ENCODE results near the gene NDUFS8.

Gene NDUFS8

GRCh38 chr11:68010090-68011041 lies 20.1 kb upstream of the NDUFS8 start, which contains the start of gene ALDH3B1:
Gene ALDH3B1 (plus strand): TSS chr11:68010327. CDS start chr11:68015298, 4,971 bp downstream.
- Histone ChIP-seq H3K4me1 (ENCODE audit: control insufficient read depth in 2 of 2, insufficient read depth in 2 of 2, low read length in 2 of 2) (peaks cover 45 to 53% of the 10 kb centered on the region in 2 donors), H3K9ac (ENCODE audit: low read depth in 1 of 2, low read length in 2 of 2) (peak within 1 kb of the TSS; percentile 76 to 80), H3K36me3 (ENCODE audit: control insufficient read depth in 2 of 2, insufficient read depth in 2 of 2, low read length in 2 of 2) (no peaks in the 10 kb centered on the region), H3K27me3 (ENCODE audit: control insufficient read depth in 2 of 2, insufficient read depth in 2 of 2, low read length in 2 of 2) (no peaks in the 10 kb centered on the region), H3K4me3 (ENCODE audit: low read length in 2 of 2) (peak within 1 kb of the TSS; percentile 51 to 66), H3K9me3 (ENCODE audit: control insufficient read depth in 2 of 2, low read length in 2 of 2) (no peaks in the 10 kb centered on the region), H3K27ac (ENCODE audit: low read depth in 2 of 2, low read length in 2 of 2) (peak within 1 kb of the TSS; percentile 94 to 97)

GRCh38 chr11:68011051-68011943 lies 19.2 kb upstream of the NDUFS8 start:
- Histone ChIP-seq H3K27ac (ENCODE audit: low read depth in 2 of 2, low read length in 2 of 2) (peak overlapping the region; percentile 94 to 97), H3K4me3 (ENCODE audit: low read length in 2 of 2) (peak overlapping the region; percentile 51 to 66), H3K36me3 (ENCODE audit: control insufficient read depth in 2 of 2, insufficient read depth in 2 of 2, low read length in 2 of 2) (no peaks in the 10 kb centered on the region), H3K4me1 (ENCODE audit: control insufficient read depth in 2 of 2, insufficient read depth in 2 of 2, low read length in 2 of 2) (peaks cover 45 to 53% of the 10 kb centered on the region in 2 donors), H3K9ac (ENCODE audit: low read depth in 1 of 2, low read length in 2 of 2) (peak overlapping the region; percentile 32 to 44), H3K9me3 (ENCODE audit: control insufficient read depth in 2 of 2, low read length in 2 of 2) (no peaks in the 10 kb centered on the region), H3K27me3 (ENCODE audit: control insufficient read depth in 2 of 2, insufficient read depth in 2 of 2, low read length in 2 of 2) (no peaks in the 10 kb centered on the region)

GRCh38 chr11:68012044-68012842 lies 18.2 kb upstream of the NDUFS8 start:
- H3K27me3 ChIP-seq (ENCODE audit: control insufficient read depth in 2 of 2, insufficient read depth in 2 of 2, low read length in 2 of 2): no peaks in the 10 kb centered on the region
- H3K4me3 ChIP-seq (ENCODE audit: low read length in 2 of 2): no peak overlapping the region
- H3K36me3 ChIP-seq (ENCODE audit: control insufficient read depth in 2 of 2, insufficient read depth in 2 of 2, low read length in 2 of 2): no peaks in the 10 kb centered on the region
- peaks cover 45 to 60% of the 10 kb centered on the region in 2 donors for H3K4me1 ChIP-seq (ENCODE audit: control insufficient read depth in 2 of 2, insufficient read depth in 2 of 2, low read length in 2 of 2)
- peak overlapping the region in 1 of 2 donors; percentile 50 for H3K27ac ChIP-seq (ENCODE audit: low read depth in 2 of 2, low read length in 2 of 2)
- no peak overlapping the region for H3K9ac ChIP-seq (ENCODE audit: low read depth in 1 of 2, low read length in 2 of 2)
- H3K9me3 ChIP-seq (ENCODE audit: control insufficient read depth in 2 of 2, low read length in 2 of 2): no peaks in the 10 kb centered on the region

- H3K4me1 ChIP-seq (ENCODE audit: control insufficient read depth in 2 of 2, insufficient read depth in 2 of 2, low read length in 2 of 2): peaks cover 43 to 59% of the 10 kb centered on the region in 2 donors
- H3K36me3 ChIP-seq (ENCODE audit: control insufficient read depth in 2 of 2, insufficient read depth in 2 of 2, low read length in 2 of 2): no peaks in the 10 kb centered on the region
- H3K9me3 ChIP-seq (ENCODE audit: control insufficient read depth in 2 of 2, low read length in 2 of 2): no peaks in the 10 kb centered on the region
- H3K27ac ChIP-seq (ENCODE audit: low read depth in 2 of 2, low read length in 2 of 2): peak overlapping the region in 1 of 2 donors; percentile 50
- H3K27me3 ChIP-seq (ENCODE audit: control insufficient read depth in 2 of 2, insufficient read depth in 2 of 2, low read length in 2 of 2): no peaks in the 10 kb centered on the region
- H3K9ac ChIP-seq (ENCODE audit: low read depth in 1 of 2, low read length in 2 of 2): no peak overlapping the region
- H3K4me3 ChIP-seq (ENCODE audit: low read length in 2 of 2): no peak overlapping the region
Observed at GRCh38 chr11:68012843-68013610, 17.5 kb upstream of the NDUFS8 start.

- peaks cover 37 to 52% of the 10 kb centered on the region in 2 donors for H3K4me1 ChIP-seq (ENCODE audit: control insufficient read depth in 2 of 2, insufficient read depth in 2 of 2, low read length in 2 of 2)
- H3K27me3 ChIP-seq (ENCODE audit: control insufficient read depth in 2 of 2, insufficient read depth in 2 of 2, low read length in 2 of 2): no peaks in the 10 kb centered on the region
- no peaks in the 10 kb centered on the region for H3K9me3 ChIP-seq (ENCODE audit: control insufficient read depth in 2 of 2, low read length in 2 of 2)
- H3K9ac ChIP-seq (ENCODE audit: low read depth in 1 of 2, low read length in 2 of 2): peak overlapping the region in 1 of 2 donors; percentile 51
- peak overlapping the region; percentile 61 to 69 for H3K27ac ChIP-seq (ENCODE audit: low read depth in 2 of 2, low read length in 2 of 2)
- H3K36me3 ChIP-seq (ENCODE audit: control insufficient read depth in 2 of 2, insufficient read depth in 2 of 2, low read length in 2 of 2): no peaks in the 10 kb centered on the region
- no peak overlapping the region for H3K4me3 ChIP-seq (ENCODE audit: low read length in 2 of 2)
Observed at GRCh38 chr11:68013611-68014156, 16.8 kb upstream of the NDUFS8 start.

- Histone ChIP-seq H3K27ac (ENCODE audit: low read depth in 2 of 2, low read length in 2 of 2) (peak overlapping the region; percentile 61 to 69), H3K27me3 (ENCODE audit: control insufficient read depth in 2 of 2, insufficient read depth in 2 of 2, low read length in 2 of 2) (no peaks in the 10 kb centered on the region), H3K9me3 (ENCODE audit: control insufficient read depth in 2 of 2, low read length in 2 of 2) (no peaks in the 10 kb centered on the region), H3K4me1 (ENCODE audit: control insufficient read depth in 2 of 2, insufficient read depth in 2 of 2, low read length in 2 of 2) (peaks cover 30 to 46% of the 10 kb centered on the region in 2 donors), H3K4me3 (ENCODE audit: low read length in 2 of 2) (peak overlapping the region in 1 of 2 donors; percentile 12), H3K9ac (ENCODE audit: low read depth in 1 of 2, low read length in 2 of 2) (peak overlapping the region; percentile 17 to 51), H3K36me3 (ENCODE audit: control insufficient read depth in 2 of 2, insufficient read depth in 2 of 2, low read length in 2 of 2) (no peaks in the 10 kb centered on the region)
Observed at GRCh38 chr11:68014157-68014946, 16.1 kb upstream of the NDUFS8 start.

GRCh38 chr11:68014947-68015447 lies 15.5 kb upstream of the NDUFS8 start:
- H3K9me3 ChIP-seq (ENCODE audit: control insufficient read depth in 2 of 2, low read length in 2 of 2): no peaks in the 10 kb centered on the region
- H3K4me3 ChIP-seq (ENCODE audit: low read length in 2 of 2): peak overlapping the region in 1 of 2 donors; percentile 12
- no peak overlapping the region for H3K9ac ChIP-seq (ENCODE audit: low read depth in 1 of 2, low read length in 2 of 2)
- no peaks in the 10 kb centered on the region for H3K36me3 ChIP-seq (ENCODE audit: control insufficient read depth in 2 of 2, insufficient read depth in 2 of 2, low read length in 2 of 2)
- no peaks in the 10 kb centered on the region for H3K27me3 ChIP-seq (ENCODE audit: control insufficient read depth in 2 of 2, insufficient read depth in 2 of 2, low read length in 2 of 2)
- peak overlapping the region; percentile 61 to 69 for H3K27ac ChIP-seq (ENCODE audit: low read depth in 2 of 2, low read length in 2 of 2)
- peaks cover 24 to 39% of the 10 kb centered on the region in 2 donors for H3K4me1 ChIP-seq (ENCODE audit: control insufficient read depth in 2 of 2, insufficient read depth in 2 of 2, low read length in 2 of 2)

GRCh38 chr11:68015467-68015866 lies 15.0 kb upstream of the NDUFS8 start:
- H3K9ac ChIP-seq (ENCODE audit: low read depth in 1 of 2, low read length in 2 of 2): no peak overlapping the region
- peaks cover 19 to 34% of the 10 kb centered on the region in 2 donors for H3K4me1 ChIP-seq (ENCODE audit: control insufficient read depth in 2 of 2, insufficient read depth in 2 of 2, low read length in 2 of 2)
- no peaks in the 10 kb centered on the region for H3K27me3 ChIP-seq (ENCODE audit: control insufficient read depth in 2 of 2, insufficient read depth in 2 of 2, low read length in 2 of 2)
- H3K4me3 ChIP-seq (ENCODE audit: low read length in 2 of 2): no peak overlapping the region
- H3K36me3 ChIP-seq (ENCODE audit: control insufficient read depth in 2 of 2, insufficient read depth in 2 of 2, low read length in 2 of 2): no peaks in the 10 kb centered on the region
- H3K9me3 ChIP-seq (ENCODE audit: control insufficient read depth in 2 of 2, low read length in 2 of 2): no peaks in the 10 kb centered on the region
- H3K27ac ChIP-seq (ENCODE audit: low read depth in 2 of 2, low read length in 2 of 2): peak overlapping the region in 1 of 2 donors; percentile 61
